ENCODE results near the gene PLIN4. TPM values are rescaled to one million over a fixed set of nuclear protein-coding genes. Genes with fewer than 3 reads are reported as not detected.

Gene PLIN4
- total and polyA plus RNA-seq, 10 of the 15 experiments (the other 5 are each of a cell fraction or from before 2014, with no cell fraction given): 0.01 to 0.11 (median 0.05) TPM; not detected in 2

- H4K20me1 ChIP-seq (ENCODE audit: control insufficient read depth, insufficient read depth): no peaks in the 10 kb centered on the region
- H3K36me3 ChIP-seq (ENCODE audit: control insufficient read depth in 2 of 2, insufficient read depth in 2 of 2, low read length in 1 of 2): no peaks in the 10 kb centered on the region
- FAIRE-seq: no peak
- H3K4me2 ChIP-seq (ENCODE audit: control insufficient read depth, insufficient read depth): peak within 1 kb of the TSS; percentile 40
- peak within 1 kb of the TSS; percentile 69 for H2AFZ ChIP-seq (ENCODE audit: control insufficient read depth, low read depth, low read length)
- DNase-seq (ENCODE audit: low read depth, low spot score): peak; percentile 30
- intact Hi-C loops (cut with micrococcal nuclease; ENCODE audit: unreplicated experiment): no loop called here
- peaks cover 2% of the 10 kb centered on the region; the same call in 2 of the 3 replicates for H3K9me3 ChIP-seq (replicated peaks; ENCODE audit: control insufficient read depth, insufficient read depth, low read length)
- no peak within 1 kb of the TSS for H3K9ac ChIP-seq (ENCODE audit: control insufficient read depth, insufficient read depth, low read length)
- no peaks in the 10 kb centered on the region for H3K27me3 ChIP-seq (replicated peaks in 1 of 2; ENCODE audit: control insufficient read depth in 2 of 2, insufficient read depth in 2 of 2, low read length in 1 of 2)
- H3K4me1 ChIP-seq (ENCODE audit: control insufficient read depth, insufficient read depth, low read length): peaks cover 12% of the 10 kb centered on the region
- TF ChIP-seq EGR1 (IDR thresholded peaks at IDR 0.05; ENCODE audit: borderline replicate concordance in 1 of 2, low read depth in 2 of 2, low read length in 2 of 2): peak; percentile 22 to 86
- TF ChIP-seq TBL1XR1 (IDR thresholded peaks at IDR 0.05; ENCODE audit: low read depth, low read length): no peak
- TF ChIP-seq IKZF1 (conservative IDR thresholded peaks at IDR 0.05): no peak
- no peak for TF ChIP-seq ATF3 (IDR thresholded peaks at IDR 0.05; ENCODE audit: borderline replicate concordance, extremely low read depth, low read depth, low read length)
- TF ChIP-seq NR2F1 (conservative IDR thresholded peaks at IDR 0.05): 0 out of 2 replicates have a peak, but pooled peaks have one; percentile 25
- no peak for TF ChIP-seq GABPA (IDR thresholded peaks at IDR 0.05; ENCODE audit: low read depth)
- no peak for TF ChIP-seq ZBTB4 (CRISPR knock-in tag; IDR thresholded peaks at IDR 0.05)
- TF ChIP-seq TARDBP (IDR thresholded peaks at IDR 0.05; ENCODE audit: borderline replicate concordance): no peak
- 0 out of 2 replicates have a peak, but pooled peaks have one; percentile 24 for TF ChIP-seq DPF2 (IDR thresholded peaks at IDR 0.05)
- TF ChIP-seq HDGF (IDR thresholded peaks at IDR 0.05): no peak
- TF ChIP-seq SMAD1 (IDR thresholded peaks at IDR 0.05; ENCODE audit: low read depth, partially characterized antibody): no peak
- TF ChIP-seq NFYA (IDR thresholded peaks at IDR 0.05; ENCODE audit: borderline replicate concordance, low read depth, low read length): no peak
- TF ChIP-seq IKZF2 (IDR thresholded peaks at IDR 0.05): 0 out of 4 replicates have a peak, but pooled peaks of 1 of the 2 experiments have one; percentile 22
- no peak for TF ChIP-seq SREBF2 (IDR thresholded peaks at IDR 0.05; ENCODE audit: low read length)
- TF ChIP-seq POLR2A (IDR thresholded peaks at IDR 0.05; ENCODE audit: low read depth, low read length): 0 out of 2 replicates have a peak, but pooled peaks have one; percentile 44
- peak; percentile 74 for TF ChIP-seq NR2C1 (IDR thresholded peaks at IDR 0.05)
- no peak for TF ChIP-seq MEF2A (IDR thresholded peaks at IDR 0.05; ENCODE audit: insufficient read depth, low read depth, low read length)
- peak; percentile 63 for TF ChIP-seq RELA (IDR thresholded peaks at IDR 0.05; ENCODE audit: borderline replicate concordance, partially characterized antibody)
- ChIA-PET SMC1A (ENCODE audit: uncharacterized antibody, unreplicated experiment) (interaction anchor here (1.0 to 1.8 kb wide), 3 partner anchors 15 to 50 kb away, joined by 3 to 4 read pairs (median 3); no protein-coding TSS in a partner anchor), RAD21 (ENCODE audit: unreplicated experiment) (interaction anchor here (0.7 kb wide), 1 partner anchor 68 kb away, joined by 3 read pairs; no protein-coding TSS in a partner anchor), CTCF (interaction anchor here (0.6 to 4.8 kb wide), 9 partner anchors 15 to 1755 kb away, joined by 3 to 44 read pairs (median 4); partner anchors contain the start of gene THOP1), POLR2A (interaction anchor here (0.7 kb wide), 1 partner anchor 137 kb away, joined by 3 read pairs; the partner anchor contains the start of gene CHAF1A)
- H3K79me2 ChIP-seq (ENCODE audit: control insufficient read depth, insufficient read depth, low read length): no peaks in the 10 kb centered on the region
- 40% methylated on average over 14 of the region's 14 CpGs for WGBS (ENCODE audit: insufficient coverage, insufficient replicate concordance, low lambda C conversion rate, missing lambda C conversion rate)
- no TSS peak for BruUV-seq (replicated peaks)
- ATAC-seq: peak; percentile 90
- in situ Hi-C loops (cut with MboI): no loop called here
- no peak within 1 kb of the TSS for H3K27ac ChIP-seq (ENCODE audit: control insufficient read depth, insufficient read depth)
- peak within 1 kb of the TSS; percentile 22; the same call in 1 of the 2 replicates for H3K4me3 ChIP-seq
Measured at GRCh38 chr19:4539693-4540581, 21.7 kb upstream of the PLIN4 start, which contains the start of gene LRG1. Gene LRG1, minus strand, starts transcription at chr19:4540036. Its CDS starts 23 bp downstream, at chr19:4540013.
